A549 treated with AZD9567 at 1 μM for 4 hours (cell line): ENCODE measurements around the gene CCN5. TPM values are rescaled to one million over a fixed set of nuclear protein-coding genes. Genes with fewer than 3 reads are reported as not detected.

Source experiments
- total RNA-seq: library from RNA; stranded (reverse); fragments of 200-300 nt; extraction: Qiagen RNA extraction; gene quantifications from 5 replicates; pipeline ENCODE4 v1.2.3, GENCODE V29; 2022; ENCODE audit not compliant: insufficient read depth

Gene CCN5, protein sequence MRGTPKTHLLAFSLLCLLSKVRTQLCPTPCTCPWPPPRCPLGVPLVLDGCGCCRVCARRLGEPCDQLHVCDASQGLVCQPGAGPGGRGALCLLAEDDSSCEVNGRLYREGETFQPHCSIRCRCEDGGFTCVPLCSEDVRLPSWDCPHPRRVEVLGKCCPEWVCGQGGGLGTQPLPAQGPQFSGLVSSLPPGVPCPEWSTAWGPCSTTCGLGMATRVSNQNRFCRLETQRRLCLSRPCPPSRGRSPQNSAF
- total RNA-seq: 28.4 to 39.1 TPM (median 29.6 TPM) in 5 replicates

GRCh38 chr20:44714701-44715498, at the start of gene CCN5:
CCN5 (plus strand) TSS chr20:44715369; CDS start chr20:44715391, 22 bp downstream.

GRCh38 chr20:44745598-44746366, 30.6 kb downstream of the CCN5 start, which contains the start of gene KCNK15:
KCNK15 (plus strand) TSS chr20:44745865; CDS start chr20:44745911, 46 bp downstream.

Other genes with a start within 250 kb of the CCN5 start
- gene TTPAL, start 239.5 kb upstream of the CCN5 start, total RNA-seq: 13.8 to 16.8 TPM (median 16.0 TPM) in 5 replicates
- gene SERINC3, start 193.3 kb upstream of the CCN5 start, total RNA-seq: 75.5 to 89.7 TPM (median 83.2 TPM) in 5 replicates
- gene PKIG, start 132.8 kb upstream of the CCN5 start, total RNA-seq: 32.4 to 38.8 TPM (median 35.9 TPM) in 5 replicates
- 52.6 to 64.4 TPM (median 54.3 TPM) in 5 replicates for gene ADA, start 63.7 kb upstream of the CCN5 start, total RNA-seq
- 0.52 to 0.64 TPM (median 0.59 TPM) in 4 of 5 replicates, not detected in the other for gene KCNK15, start 30.5 kb downstream of the CCN5 start, total RNA-seq
- 0.60 to 1.7 TPM (median 1.6 TPM) in 5 replicates for gene RIMS4, start 95.2 kb downstream of the CCN5 start, total RNA-seq
- 184 to 225 TPM (median 188 TPM) in 5 replicates for gene YWHAB, start 170.3 kb downstream of the CCN5 start, total RNA-seq
- 8.9 to 20.7 TPM (median 19.7 TPM) in 5 replicates for gene PABPC1L, start 194.7 kb downstream of the CCN5 start, total RNA-seq
- 39.4 to 46.1 TPM (median 40.5 TPM) in 5 replicates for gene TOMM34, start 245.0 kb downstream of the CCN5 start, total RNA-seq